IPS-18a (cell line): ENCODE results near the gene RAB7B.

Source experiments
- H3K27ac ChIP-seq: one replicate; pipeline ENCODE4 v1.5.1; 2013; ENCODE audit warnings: low read length
- H3K27me3 ChIP-seq: one replicate; pipeline ENCODE4 v1.6.1; 2013; ENCODE audit warnings: mild to moderate bottlenecking, low read length; ENCODE audit not compliant: control insufficient read depth, insufficient read depth
- H3K36me3 ChIP-seq: one replicate; pipeline ENCODE4 v1.6.1; 2013; ENCODE audit warnings: low read depth, low read length; ENCODE audit not compliant: control insufficient read depth
- H3K4me1 ChIP-seq: one replicate; pipeline ENCODE4 v1.6.1; 2013; ENCODE audit warnings: low read depth, low read length; ENCODE audit not compliant: control insufficient read depth
- H3K4me3 ChIP-seq: one replicate; pipeline ENCODE4 v1.5.1; 2013; ENCODE audit warnings: low read length
- H3K9ac ChIP-seq: one replicate; pipeline ENCODE4 v1.6.1; 2013; ENCODE audit warnings: mild to moderate bottlenecking, low read length, moderate library complexity
- H3K9me3 ChIP-seq: one replicate; pipeline ENCODE4 v1.6.1; 2013; ENCODE audit warnings: low read depth, low read length; ENCODE audit not compliant: control insufficient read depth

RAB7B gene

DNA sequence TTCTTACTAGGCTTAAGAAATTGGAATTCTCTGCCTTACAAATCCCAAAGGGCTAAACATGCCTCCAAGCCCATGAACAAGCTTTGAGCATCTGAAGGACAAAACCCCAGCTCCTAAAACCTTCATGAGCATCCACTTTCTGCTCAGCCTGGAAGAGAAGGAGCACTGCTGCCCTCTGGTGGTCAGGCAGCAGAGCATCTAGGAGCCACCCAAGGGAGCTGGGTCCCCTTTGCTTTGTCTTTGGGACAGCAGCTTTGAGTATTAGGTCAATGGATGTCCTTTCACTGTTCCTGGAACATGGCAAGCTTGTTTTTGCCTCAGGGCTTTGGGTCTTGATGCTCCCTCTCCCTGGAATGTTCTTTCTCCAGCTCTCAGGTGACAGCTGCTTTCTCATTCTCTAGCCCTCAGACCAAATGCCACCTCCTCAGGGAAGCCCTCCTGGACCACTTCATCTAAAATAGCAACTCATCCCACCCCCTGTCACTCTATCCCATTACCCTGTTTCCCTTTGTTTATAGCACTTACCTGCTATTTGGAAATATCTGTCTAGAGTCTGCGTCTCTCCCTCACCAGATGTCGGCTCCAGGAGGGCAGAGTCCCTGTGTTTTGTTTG is 25.7 kb downstream of the RAB7B start:
- H3K4me3 ChIP-seq = no peak overlapping the region
- H3K27me3 ChIP-seq = no peaks in the 10 kb centered on the region
- H3K4me1 ChIP-seq = no peaks in the 10 kb centered on the region
- no peaks in the 10 kb centered on the region for H3K9me3 ChIP-seq
- H3K9ac ChIP-seq = no peak overlapping the region
- no peak overlapping the region for H3K27ac ChIP-seq
- H3K36me3 ChIP-seq = no peaks in the 10 kb centered on the region

DNA sequence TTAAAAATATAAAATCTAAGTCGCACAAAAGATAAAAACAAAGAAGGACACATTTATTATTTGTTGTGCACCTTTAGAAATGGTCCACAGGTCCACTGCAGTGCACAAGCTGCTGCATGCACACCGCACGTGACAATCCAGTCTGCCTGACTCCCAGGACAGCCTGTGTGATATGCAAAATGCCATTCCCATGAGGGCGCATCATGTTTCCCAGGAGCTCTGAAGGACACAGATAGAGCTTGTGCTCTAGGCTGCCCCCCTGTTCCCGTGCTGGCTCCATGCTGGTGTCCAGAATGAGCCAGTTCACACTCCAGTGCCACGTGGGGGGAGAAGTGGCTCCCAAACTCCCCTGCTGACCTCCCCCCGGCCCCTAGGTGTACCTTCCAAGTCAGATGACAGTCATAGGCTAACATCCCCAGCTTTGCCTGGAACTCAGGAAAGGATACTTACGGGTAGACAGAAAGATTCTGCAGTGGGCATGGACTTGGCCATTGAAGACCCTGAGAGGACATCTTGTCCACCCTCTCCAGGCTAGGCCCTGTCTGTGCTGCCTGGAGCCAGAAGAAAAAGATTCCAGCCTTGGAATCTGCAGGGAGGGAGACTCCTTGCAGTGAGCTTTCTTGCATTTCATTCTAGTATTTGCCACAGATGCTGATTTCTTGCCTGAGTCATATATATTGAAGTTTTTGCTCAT is 26.3 kb downstream of the RAB7B start:
- Histone ChIP-seq H3K36me3 (no peaks in the 10 kb centered on the region), H3K4me1 (no peaks in the 10 kb centered on the region), H3K27me3 (no peaks in the 10 kb centered on the region), H3K9me3 (no peaks in the 10 kb centered on the region), H3K27ac (no peak overlapping the region), H3K9ac (no peak overlapping the region), H3K4me3 (no peak overlapping the region)

DNA sequence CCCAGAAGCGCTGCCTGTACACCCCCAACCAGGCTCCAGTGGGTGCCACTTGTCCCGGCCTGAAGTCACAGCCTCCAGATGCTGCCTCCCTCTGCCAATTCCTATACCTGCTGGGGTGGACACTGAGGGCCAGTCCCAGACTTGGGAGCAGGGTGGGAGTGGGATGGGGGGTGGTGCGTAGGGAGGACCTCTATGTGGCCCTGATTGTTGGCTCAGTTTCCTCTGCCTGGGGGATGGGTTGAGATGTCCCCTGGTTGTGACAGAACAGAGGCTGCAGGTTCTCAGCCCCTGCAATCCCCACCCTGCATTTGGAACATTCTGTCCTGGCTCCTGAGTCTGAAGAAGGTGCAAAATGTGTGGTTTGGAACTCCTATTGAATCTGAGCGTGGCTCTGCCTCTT is 27.2 kb downstream of the RAB7B start:
- Histone ChIP-seq H3K36me3 (no peaks in the 10 kb centered on the region), H3K4me1 (no peaks in the 10 kb centered on the region), H3K27ac (no peak overlapping the region), H3K9me3 (no peaks in the 10 kb centered on the region), H3K27me3 (no peaks in the 10 kb centered on the region), H3K4me3 (no peak overlapping the region), H3K9ac (no peak overlapping the region)

DNA sequence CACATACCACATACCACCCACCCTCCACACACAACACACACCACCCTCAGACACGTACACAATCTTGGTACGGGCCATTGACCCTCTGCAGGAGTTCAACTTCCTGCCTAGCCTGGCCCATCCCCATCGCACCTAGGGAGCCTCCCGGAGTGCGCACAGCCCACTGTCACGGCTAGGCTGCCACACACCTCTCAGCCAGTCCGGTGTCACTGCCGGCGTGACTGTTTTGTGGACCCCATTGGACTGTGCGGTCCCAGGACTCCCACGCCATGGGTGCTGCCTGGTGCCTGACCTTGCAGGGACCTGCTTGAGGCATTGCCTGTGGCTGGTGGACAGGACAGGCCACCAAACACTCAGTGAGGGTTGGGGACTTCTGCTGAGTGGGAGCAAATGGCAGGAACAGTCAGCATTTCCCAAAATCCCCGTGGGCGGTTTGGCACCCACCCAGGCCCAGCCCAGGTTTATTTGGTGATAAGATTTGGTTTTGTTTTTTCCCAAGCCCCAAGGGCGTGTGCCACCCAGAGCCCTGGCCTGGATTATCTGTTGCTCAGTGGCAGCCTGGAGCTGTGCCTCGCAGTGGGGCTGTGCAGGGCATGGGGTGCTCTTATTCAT is 27.7 kb downstream of the RAB7B start:
- Histone ChIP-seq H3K9ac (no peak overlapping the region), H3K9me3 (no peaks in the 10 kb centered on the region), H3K27me3 (no peaks in the 10 kb centered on the region), H3K4me1 (no peaks in the 10 kb centered on the region), H3K4me3 (no peak overlapping the region), H3K27ac (no peak overlapping the region), H3K36me3 (no peaks in the 10 kb centered on the region)

GRCh38 chr1:205974712-205975111 is 28.5 kb downstream of the RAB7B start:
- Histone ChIP-seq H3K9ac (no peak overlapping the region), H3K27ac (no peak overlapping the region), H3K9me3 (no peaks in the 10 kb centered on the region), H3K4me1 (no peaks in the 10 kb centered on the region), H3K36me3 (no peaks in the 10 kb centered on the region), H3K4me3 (no peak overlapping the region), H3K27me3 (no peaks in the 10 kb centered on the region)

DNA sequence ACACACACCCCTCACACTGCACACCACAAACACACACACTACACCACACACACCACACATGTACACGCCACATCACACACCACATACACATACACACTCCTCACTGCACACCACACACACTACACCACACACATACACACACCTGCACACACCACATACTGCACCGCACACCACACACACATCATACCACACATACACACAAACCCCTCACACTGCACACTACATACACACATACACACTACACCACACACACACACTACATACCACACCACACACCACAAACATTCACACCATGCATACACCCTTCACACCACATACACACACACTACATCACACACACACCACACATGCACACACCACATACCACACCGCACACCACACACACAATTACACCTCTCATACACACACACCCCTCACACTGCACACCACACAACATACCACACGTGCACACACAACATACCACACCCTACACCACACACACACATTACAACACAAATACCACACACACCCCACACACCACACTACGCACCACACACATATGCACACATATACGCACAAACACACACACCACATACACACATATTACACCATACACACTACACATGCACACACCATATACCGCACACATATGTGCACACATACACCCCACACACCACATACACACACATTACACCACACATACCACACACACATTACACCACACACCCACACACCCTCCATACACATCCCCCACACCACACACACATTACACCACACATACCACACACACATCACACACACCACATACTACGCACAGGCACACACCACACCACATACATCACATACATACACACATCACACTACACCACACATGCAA is 29.6 kb downstream of the RAB7B start:
- Histone ChIP-seq H3K27me3 (no peaks in the 10 kb centered on the region), H3K9me3 (no peaks in the 10 kb centered on the region), H3K4me3 (no peak overlapping the region), H3K9ac (no peak overlapping the region), H3K36me3 (no peaks in the 10 kb centered on the region), H3K4me1 (no peaks in the 10 kb centered on the region), H3K27ac (no peak overlapping the region)

DNA sequence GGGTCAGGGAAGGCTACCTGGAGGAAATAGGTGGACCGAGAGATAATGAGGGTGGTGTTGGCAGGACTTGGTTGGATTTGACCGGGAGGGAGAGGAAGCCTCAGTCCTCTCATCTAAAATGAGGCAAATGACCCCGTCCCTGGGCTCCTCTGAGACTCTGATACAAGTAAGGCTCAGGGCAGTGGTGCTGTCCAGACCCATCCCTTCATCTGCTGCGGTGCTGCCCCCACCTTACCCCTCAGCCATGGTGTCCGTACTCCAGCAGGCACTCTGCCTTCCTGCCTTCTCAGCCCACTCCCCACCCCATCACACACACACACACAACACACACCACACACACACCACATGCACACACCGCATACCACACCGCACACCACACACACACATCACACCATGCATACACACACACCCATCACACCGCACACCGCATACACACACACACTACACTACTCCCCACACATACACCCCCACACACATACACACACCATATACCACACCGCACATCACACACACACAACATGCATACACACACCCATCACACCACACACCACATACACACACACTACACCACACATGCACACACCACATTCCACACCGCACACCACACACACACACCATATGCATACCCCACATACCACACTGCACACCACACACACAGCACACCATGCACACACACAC is 30.6 kb downstream of the RAB7B start:
- H3K9me3 ChIP-seq = no peaks in the 10 kb centered on the region
- H3K4me3 ChIP-seq = no peak overlapping the region
- H3K27me3 ChIP-seq = no peaks in the 10 kb centered on the region
- H3K4me1 ChIP-seq = no peaks in the 10 kb centered on the region
- H3K27ac ChIP-seq = no peak overlapping the region
- no peak overlapping the region for H3K9ac ChIP-seq
- H3K36me3 ChIP-seq = no peaks in the 10 kb centered on the region

DNA sequence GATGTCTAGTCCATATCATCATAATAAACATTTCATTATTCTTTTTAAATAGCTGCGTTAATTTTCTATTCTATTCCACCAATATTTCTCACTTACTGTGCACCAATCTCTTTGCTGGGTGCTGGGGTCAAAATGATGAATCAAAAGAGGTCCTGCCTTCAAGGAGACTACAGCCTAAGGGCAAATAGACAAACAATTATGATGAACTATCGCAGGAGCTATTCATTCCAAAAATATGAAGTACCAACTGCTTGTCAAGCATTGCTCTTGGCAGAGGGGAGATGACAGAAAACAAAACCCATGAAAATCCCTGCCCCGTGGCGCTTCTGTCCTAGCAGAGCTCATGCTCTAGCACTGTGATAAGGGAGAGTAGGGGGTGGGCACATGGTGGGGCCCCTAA is 31.1 kb downstream of the RAB7B start:
- H3K9ac ChIP-seq = no peak overlapping the region
- H3K9me3 ChIP-seq = no peaks in the 10 kb centered on the region
- H3K27me3 ChIP-seq = no peaks in the 10 kb centered on the region
- H3K4me3 ChIP-seq = no peak overlapping the region
- H3K27ac ChIP-seq = no peak overlapping the region
- no peaks in the 10 kb centered on the region for H3K4me1 ChIP-seq
- H3K36me3 ChIP-seq = no peaks in the 10 kb centered on the region

GRCh38 chr1:205971082-205971481 is 32.1 kb downstream of the RAB7B start:
- Histone ChIP-seq H3K9ac (no peak overlapping the region), H3K27me3 (no peaks in the 10 kb centered on the region), H3K4me3 (no peak overlapping the region), H3K4me1 (no peaks in the 10 kb centered on the region), H3K36me3 (no peaks in the 10 kb centered on the region), H3K27ac (no peak overlapping the region), H3K9me3 (no peaks in the 10 kb centered on the region)

- H3K4me1 ChIP-seq = no peaks in the 10 kb centered on the region
- no peak overlapping the region for H3K4me3 ChIP-seq
- no peak overlapping the region for H3K9ac ChIP-seq
- no peak overlapping the region for H3K27ac ChIP-seq
- H3K27me3 ChIP-seq = no peaks in the 10 kb centered on the region
- no peaks in the 10 kb centered on the region for H3K9me3 ChIP-seq
- H3K36me3 ChIP-seq = no peaks in the 10 kb centered on the region
These were observed 32.7 kb downstream of the RAB7B start for GRCh38 chr1:205970486-205970885.

- H3K9me3 ChIP-seq = no peaks in the 10 kb centered on the region
- H3K4me1 ChIP-seq = no peaks in the 10 kb centered on the region
- no peak overlapping the region for H3K27ac ChIP-seq
- H3K27me3 ChIP-seq = no peaks in the 10 kb centered on the region
- no peak overlapping the region for H3K9ac ChIP-seq
- no peak overlapping the region for H3K4me3 ChIP-seq
- H3K36me3 ChIP-seq = no peaks in the 10 kb centered on the region
These were observed 34.0 kb downstream of the RAB7B start for GRCh38 chr1:205969229-205969628.
